ENCODE data around the gene KRTAP5-9. TPM values are rescaled to one million over a fixed set of nuclear protein-coding genes. Genes with fewer than 3 reads are reported as not detected.

The KRTAP5-9 gene
- polyA plus RNA-seq (2012; ENCODE audit: insufficient read length, low read depth): not detected

GRCh38 chr11:71548120-71548519 is at the start of gene KRTAP5-9:
Gene KRTAP5-9 (plus strand): TSS chr11:71548420. CDS start chr11:71548658, 238 bp downstream.
- TF ChIP-seq TAF1 (IDR thresholded peaks at IDR 0.05; ENCODE audit: borderline replicate concordance, insufficient read depth, low read length): no peak
- TF ChIP-seq SIN3A (IDR thresholded peaks at IDR 0.05; ENCODE audit: borderline replicate concordance, insufficient read depth, low read length): no peak
- no peak for TF ChIP-seq FOXP2 (optimal IDR thresholded peaks at IDR 0.05; ENCODE audit: borderline replicate concordance, extremely low read depth, extremely low read length, insufficient read depth)
- TF ChIP-seq REST (IDR thresholded peaks at IDR 0.05; ENCODE audit: insufficient read depth in 1 of 2, low read depth in 2 of 2, low read length in 2 of 2): no peak
- no peak for TF ChIP-seq POLR2AphosphoS5 (IDR thresholded peaks at IDR 0.05; ENCODE audit: low read depth, low read length)

GRCh38 chr11:71499125-71499524 is 49.1 kb upstream of the KRTAP5-9 start:
- TF ChIP-seq SIN3A (IDR thresholded peaks at IDR 0.05; ENCODE audit: borderline replicate concordance, insufficient read depth, low read length) (no peak), REST (IDR thresholded peaks at IDR 0.05; ENCODE audit: insufficient read depth in 1 of 2, low read depth in 2 of 2, low read length in 2 of 2) (no peak), FOXP2 (optimal IDR thresholded peaks at IDR 0.05; ENCODE audit: borderline replicate concordance, extremely low read depth, extremely low read length, insufficient read depth) (no peak)

- TF ChIP-seq SIN3A (IDR thresholded peaks at IDR 0.05; ENCODE audit: borderline replicate concordance, insufficient read depth, low read length) (no peak), TAF1 (IDR thresholded peaks at IDR 0.05; ENCODE audit: borderline replicate concordance, insufficient read depth, low read length) (no peak), FOXP2 (optimal IDR thresholded peaks at IDR 0.05; ENCODE audit: borderline replicate concordance, extremely low read depth, extremely low read length, insufficient read depth) (no peak), REST (IDR thresholded peaks at IDR 0.05; ENCODE audit: insufficient read depth in 1 of 2, low read depth in 2 of 2, low read length in 2 of 2) (no peak)
Observed at GRCh38 chr11:71499546-71499945, 48.7 kb upstream of the KRTAP5-9 start.

- TF ChIP-seq TAF1 (IDR thresholded peaks at IDR 0.05; ENCODE audit: borderline replicate concordance, insufficient read depth, low read length): no peak
- no peak for TF ChIP-seq SIN3A (IDR thresholded peaks at IDR 0.05; ENCODE audit: borderline replicate concordance, insufficient read depth, low read length)
- TF ChIP-seq REST (IDR thresholded peaks at IDR 0.05; ENCODE audit: insufficient read depth in 1 of 2, low read depth in 2 of 2, low read length in 2 of 2): no peak
- no peak for TF ChIP-seq POLR2AphosphoS5 (IDR thresholded peaks at IDR 0.05; ENCODE audit: low read depth, low read length)
- no peak for TF ChIP-seq FOXP2 (optimal IDR thresholded peaks at IDR 0.05; ENCODE audit: borderline replicate concordance, extremely low read depth, extremely low read length, insufficient read depth)
Observed at GRCh38 chr11:71500601-71501021, 47.6 kb upstream of the KRTAP5-9 start.

All from PFSK-1 (cell line).